Measurements from ENCODE around the gene ATL2. TPM values are rescaled to one million over a fixed set of nuclear protein-coding genes. Genes with fewer than 3 reads are reported as not detected.
A peak's percentile ranks its signal among the peaks of the same experiment; 100 is the strongest.

Gene ATL2
- total and polyA plus RNA-seq, 2 of the 8 experiments (the other 6 are each of a cell fraction or from before 2014, with no cell fraction given) = 38.8 to 84.6 TPM

GRCh38 chr2:38376346-38377049 lies 575 bp downstream of the ATL2 start (continued):
- TF ChIP-seq ASH2L (IDR thresholded peaks at IDR 0.05; ENCODE audit: low read length) (peak; percentile 76), FOSL1 (IDR thresholded peaks at IDR 0.05; ENCODE audit: insufficient read depth, low read depth, low read length) (no peak), SP2 (IDR thresholded peaks at IDR 0.05; ENCODE audit: low read length) (no peak), RAD21 (IDR thresholded peaks at IDR 0.05 in 1 of 2, conservative IDR thresholded peaks at IDR 0.05 in 1 of 2; ENCODE audit: low read depth in 2 of 2, low read length in 2 of 2) (peak; percentile 42 to 66), KDM4A (IDR thresholded peaks at IDR 0.05; ENCODE audit: low read depth, low read length, severe bottlenecking) (peak; percentile 77)

All from H1 (cell line).